K562 (cell line): ENCODE results near the gene STAT6.
A peak's percentile ranks its signal among the peaks of the same experiment; 100 is the strongest.

Experiments
- POLR2G ChIP-seq: fragments of 200-400 bp; formaldehyde crosslinking; IDR thresholded peaks from 2 replicates; pipeline ENCODE4 v1.6.1; 2017; ENCODE audit warnings: low read depth, mild to moderate bottlenecking, antibody characterized with exemption, low read length, moderate library complexity
- ZBTB17 ChIP-seq: fragments of 450-650 bp; formaldehyde crosslinking; IDR thresholded peaks from 2 replicates; pipeline ENCODE4 v1.4.0; 2020; ENCODE audit warnings: mild to moderate bottlenecking

DNA sequence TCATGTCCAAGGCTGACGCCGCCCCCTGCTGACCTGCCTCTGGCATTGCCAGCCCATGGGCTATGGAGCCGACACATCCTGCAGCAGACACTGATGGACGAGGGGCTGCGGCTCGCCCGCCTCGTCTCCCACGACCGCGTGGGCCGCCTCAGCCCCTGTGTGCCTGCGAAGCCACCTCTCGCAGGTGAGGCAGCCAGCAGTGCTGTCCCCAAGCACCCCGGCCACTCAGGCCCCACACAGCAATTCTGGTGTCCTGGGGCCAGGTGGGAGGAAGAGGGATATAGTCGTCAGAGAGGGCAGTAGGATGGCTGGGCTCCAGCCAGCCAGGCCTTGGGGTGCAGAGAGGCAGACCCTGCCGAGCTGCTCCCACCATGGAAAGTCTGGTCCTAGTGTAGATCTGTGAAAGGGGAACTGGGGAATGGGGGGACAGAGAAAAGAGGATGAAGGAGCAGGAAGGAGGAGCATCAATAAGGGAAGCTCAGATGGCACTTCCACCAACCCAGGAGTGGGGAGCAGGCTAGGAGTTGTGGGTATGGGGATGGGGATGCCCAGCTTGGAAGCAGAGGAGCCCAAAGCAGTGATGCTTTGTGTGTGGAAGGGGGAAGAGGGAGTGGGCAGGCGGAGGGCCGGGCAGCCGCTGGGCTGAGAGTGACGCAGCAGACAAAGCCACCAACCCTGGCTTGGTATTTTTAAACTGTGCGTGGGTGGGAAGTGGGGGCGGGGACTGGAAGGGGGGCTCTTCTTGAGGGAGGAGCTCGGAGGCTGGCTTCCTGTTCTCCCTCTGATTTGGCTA, 17.6 kb downstream of the STAT6 start:
- TF ChIP-seq ZBTB17 (CRISPR knock-in tag) (no peak), POLR2G (peak; percentile 73)
